GM18873 (cell line): ENCODE results near the gene MAN1C1.

Experiments
- ATAC-seq: cut with Tn5 transposase; IDR thresholded peaks from one replicate; pipeline ENCODE4 v1.9.1; 2021; ENCODE audit warnings: mild to moderate bottlenecking, moderate library complexity, moderate number of reproducible peaks; ENCODE audit not compliant: unreplicated experiment, low FRiP score

Gene MAN1C1

DNA sequence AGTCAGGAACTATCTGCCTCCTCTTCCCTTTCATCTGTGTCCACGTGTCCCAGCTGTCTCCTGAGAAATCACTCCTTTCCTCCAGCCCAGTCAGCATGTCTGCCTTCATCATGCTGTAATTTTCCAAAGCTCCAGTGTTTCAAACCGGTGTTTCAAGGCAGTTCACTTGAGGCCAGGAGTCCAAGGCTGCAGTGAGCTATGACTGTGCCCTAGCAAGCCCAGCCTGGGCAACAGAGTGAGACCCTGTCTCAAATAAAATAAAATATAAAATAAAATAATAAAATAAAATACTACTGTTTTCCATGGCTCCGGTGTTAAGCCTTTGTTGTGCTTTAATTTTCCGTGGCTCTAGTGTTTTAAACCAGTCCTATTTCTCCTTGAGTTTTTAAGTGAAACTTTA is 175.5 kb downstream of the MAN1C1 start:
- ATAC-seq = no peak

DNA sequence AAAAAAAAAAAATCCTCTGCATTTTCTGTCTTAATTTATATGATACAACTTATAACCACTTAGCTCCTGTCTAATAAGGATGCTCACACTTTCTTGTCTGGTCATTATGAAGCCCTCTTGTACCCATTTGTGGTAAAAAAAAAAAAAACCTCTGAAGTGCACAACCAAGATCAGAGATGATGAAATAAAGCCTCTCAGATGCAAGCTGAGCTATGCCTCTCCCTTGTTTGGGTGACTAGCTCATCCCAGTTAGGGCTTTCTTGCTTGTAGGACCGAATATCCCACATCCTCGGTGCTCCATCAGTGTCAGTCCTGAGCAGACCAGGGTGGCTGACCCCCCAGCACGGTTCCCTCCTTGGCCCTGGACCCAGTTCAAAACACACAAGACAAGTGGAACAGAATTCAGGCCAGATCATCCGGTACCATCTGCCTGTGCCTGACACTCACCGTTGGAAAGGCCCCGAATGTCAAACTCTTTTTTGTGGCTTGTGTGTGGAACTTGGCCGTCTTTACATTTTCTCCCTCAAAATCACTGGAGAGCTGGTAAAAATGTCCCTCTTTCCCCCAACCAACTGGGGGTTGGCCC is 177.1 kb downstream of the MAN1C1 start:
- ATAC-seq = no peak

- no peak for ATAC-seq
These were observed 177.7 kb downstream of the MAN1C1 start for GRCh38 chr1:25794325-25794724.

GRCh38 chr1:25795211-25795610 is 178.6 kb downstream of the MAN1C1 start:
- no peak for ATAC-seq

GRCh38 chr1:25795946-25796810 is 179.6 kb downstream of the MAN1C1 start:
- ATAC-seq = no peak

- ATAC-seq = no peak
These were observed 180.3 kb downstream of the MAN1C1 start for GRCh38 chr1:25796811-25797458.

GRCh38 chr1:25797939-25798338 is 181.3 kb downstream of the MAN1C1 start:
- no peak for ATAC-seq

GRCh38 chr1:25798666-25799351 is 182.2 kb downstream of the MAN1C1 start:
- ATAC-seq = no peak

- ATAC-seq = no peak
These were observed 182.9 kb downstream of the MAN1C1 start for GRCh38 chr1:25799352-25799934.

- no peak for ATAC-seq
These were observed 183.5 kb downstream of the MAN1C1 start, which contains the start of gene SELENON for GRCh38 chr1:25799935-25800702. Gene SELENON (plus strand): TSS chr1:25800193. CDS start chr1:25800231, 38 bp downstream.

- no peak for ATAC-seq
These were observed 184.2 kb downstream of the MAN1C1 start for GRCh38 chr1:25800703-25801377.

DNA sequence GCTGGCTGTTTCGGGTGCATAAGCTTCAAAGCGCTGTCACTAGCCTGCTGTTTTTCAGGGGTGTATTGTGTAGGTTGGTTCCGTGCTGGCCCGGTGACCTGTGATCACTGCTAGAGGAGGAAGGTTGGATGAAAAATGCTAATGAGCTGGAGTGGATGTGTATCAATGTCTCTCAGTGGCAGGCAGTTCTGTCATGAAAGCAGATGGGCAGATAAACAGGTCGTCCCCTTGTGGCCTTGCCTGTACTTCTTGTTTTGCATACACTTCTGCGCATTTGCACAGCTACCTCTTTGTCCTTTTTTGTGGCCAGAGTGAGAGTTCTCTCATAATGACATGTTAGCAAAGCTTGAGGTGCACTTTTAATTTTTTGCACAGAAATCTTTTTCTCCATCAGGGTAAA is 186.3 kb downstream of the MAN1C1 start:
- ATAC-seq = no peak

DNA sequence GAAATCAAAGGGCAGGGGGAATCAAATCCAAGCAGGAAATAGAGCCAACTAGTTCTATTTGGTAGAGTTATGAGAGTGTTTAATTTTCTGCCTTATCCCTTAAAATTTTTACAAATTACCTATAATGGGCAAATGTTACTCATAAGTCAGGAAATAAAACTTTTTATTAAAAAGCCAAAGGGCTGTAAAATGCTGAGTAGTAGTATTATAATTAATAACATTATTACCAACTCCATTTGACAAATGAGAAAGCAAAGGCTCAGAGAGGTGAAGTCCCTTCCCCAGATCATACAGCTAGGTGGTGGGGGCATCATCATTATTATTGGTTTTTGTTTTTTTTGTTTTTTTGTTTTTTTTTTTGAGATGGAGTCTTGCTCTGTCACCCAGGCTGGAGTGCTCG is 186.8 kb downstream of the MAN1C1 start:
- ATAC-seq = no peak

- no peak for ATAC-seq
These were observed 187.8 kb downstream of the MAN1C1 start for GRCh38 chr1:25804244-25804963.

- no peak for ATAC-seq
These were observed 188.6 kb downstream of the MAN1C1 start for GRCh38 chr1:25804964-25805862.

DNA sequence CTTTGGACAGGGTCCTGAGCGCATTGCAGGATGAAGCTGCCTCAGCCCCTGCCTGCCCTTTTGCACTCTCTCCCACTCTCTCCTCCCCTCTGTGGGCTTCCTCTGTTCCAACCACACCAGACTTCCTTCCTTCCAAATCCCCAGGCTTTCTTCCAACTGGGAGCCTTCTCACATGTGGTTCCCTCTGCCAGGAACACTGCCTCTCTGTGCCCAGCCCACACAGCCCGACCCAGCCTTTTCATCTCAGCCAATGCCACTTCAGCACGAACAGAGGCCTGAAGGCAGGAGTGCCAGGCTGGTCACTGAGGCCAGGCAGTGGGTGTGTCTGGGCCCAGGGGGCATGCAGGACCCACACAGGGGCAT is 189.3 kb downstream of the MAN1C1 start:
- no peak for ATAC-seq

- ATAC-seq = no peak
These were observed 189.8 kb downstream of the MAN1C1 start for GRCh38 chr1:25806418-25806817.
